Body of pancreas (tissue), 4 donors: ENCODE results near the gene TFB1M. TPM values are rescaled to one million over a fixed set of nuclear protein-coding genes. Genes with fewer than 3 reads are reported as not detected.

Experiments used
- ATAC-seq: fragments of 150-250 bp; one replicate; pipeline ENCODE4 v1.9.1; 2016
- DNase-seq, 4 donors: peaks; one replicate each; pipeline ENCODE4 v3.0.0-alpha.2; 2019
- H3K27ac ChIP-seq, 4 donors: fragments of 200-600 bp; sonication (generic); 1 replicate in 3 of 4; 2 replicates in 1 of 4; pipeline versions ENCODE4 v1.5.1 to v1.6.1; 2016 to 2019; ENCODE audit warnings: mild to moderate bottlenecking in 1 of 4, mixed read lengths in 1 of 4, moderate library complexity in 1 of 4
- H3K27me3 ChIP-seq, 2 donors: fragments of 200-600 bp; sonication (generic); one replicate each; pipeline ENCODE4 v1.6.0; 2016; ENCODE audit warnings: mild to moderate bottlenecking in 1 of 2
- H3K36me3 ChIP-seq, 2 donors: fragments of 200-600 bp; sonication (generic); replicated peaks in 1 of 2; 2 replicates each; pipeline ENCODE4 v1.5.1; 2016; ENCODE audit warnings: low read depth in 2 of 2; ENCODE audit not compliant: insufficient read depth in 1 of 2
- H3K4me1 ChIP-seq: fragments of 200-600 bp; sonication (generic); one replicate; pipeline ENCODE4 v1.6.0; 2016
- H3K4me3 ChIP-seq, 2 donors: fragments of 200-600 bp; sonication (generic); 1 replicate in 1 of 2; 2 replicates in 1 of 2; pipeline ENCODE4 v1.5.1; 2016 to 2019
- H3K9me3 ChIP-seq, 3 donors: fragments of 200-600 bp; sonication (generic); 1 replicate in 2 of 3; 2 replicates in 1 of 3; pipeline ENCODE4 v1.5.1; 2016
- POLR2A ChIP-seq, 3 donors: fragments of 450-650 bp; IDR thresholded peaks; one replicate each; pipeline ENCODE4 v1.6.1; 2016; ENCODE audit warnings: antibody characterized with exemption in 3 of 3, mild to moderate bottlenecking in 2 of 3
- WGBS, 2 donors: methylation state at CpG; one replicate each; pipeline ENCODE4 v1.1.5; 2017; 5-methylcytosine and 5-hydroxymethylcytosine counted together
- intact Hi-C: fragments of 100-400 bp; cut with DNase I; formaldehyde crosslinking; loops from one replicate; pipeline ENCODE4 v1.15.1; 2023
- total RNA-seq, 2 donors: library from RNA; depleted of rRNA; stranded (reverse); fragments of >200 nt; gene quantifications; one replicate each; pipeline ENCODE4 v1.1.0, GENCODE V29; 2016
- TF ChIP-seq, protein P1 (sequence below), 7 experiments: fragments of 450-650 bp in 4 of 7; fragments of 200-600 bp in 3 of 7; sonication (generic) in 3 of 7; IDR thresholded peaks; one replicate each; pipeline ENCODE4 v1.5.1; 2016 to 2019; ENCODE audit warnings: antibody characterized with exemption in 7 of 7

TFB1M gene
- total RNA-seq, 2 donors from 2014 or later, result 8.8 to 9.9 TPM

GRCh38 chr6:155351273-155352129 is 37.2 kb upstream of the TFB1M start:
- intact Hi-C loops, result no loop called here
- Histone ChIP-seq H3K27ac (no peak overlapping the region), H3K27me3 (no peaks in the 10 kb centered on the region), H3K9me3 (peaks cover 0 to 13% (median 0%) of the 10 kb centered on the region in 3 donors), H3K36me3 (no peaks in the 10 kb centered on the region), H3K4me1 (no peaks in the 10 kb centered on the region), H3K4me3 (no peak overlapping the region)
- DNase-seq (no peak), ATAC-seq (no peak)
- TF ChIP-seq, protein P1, sequence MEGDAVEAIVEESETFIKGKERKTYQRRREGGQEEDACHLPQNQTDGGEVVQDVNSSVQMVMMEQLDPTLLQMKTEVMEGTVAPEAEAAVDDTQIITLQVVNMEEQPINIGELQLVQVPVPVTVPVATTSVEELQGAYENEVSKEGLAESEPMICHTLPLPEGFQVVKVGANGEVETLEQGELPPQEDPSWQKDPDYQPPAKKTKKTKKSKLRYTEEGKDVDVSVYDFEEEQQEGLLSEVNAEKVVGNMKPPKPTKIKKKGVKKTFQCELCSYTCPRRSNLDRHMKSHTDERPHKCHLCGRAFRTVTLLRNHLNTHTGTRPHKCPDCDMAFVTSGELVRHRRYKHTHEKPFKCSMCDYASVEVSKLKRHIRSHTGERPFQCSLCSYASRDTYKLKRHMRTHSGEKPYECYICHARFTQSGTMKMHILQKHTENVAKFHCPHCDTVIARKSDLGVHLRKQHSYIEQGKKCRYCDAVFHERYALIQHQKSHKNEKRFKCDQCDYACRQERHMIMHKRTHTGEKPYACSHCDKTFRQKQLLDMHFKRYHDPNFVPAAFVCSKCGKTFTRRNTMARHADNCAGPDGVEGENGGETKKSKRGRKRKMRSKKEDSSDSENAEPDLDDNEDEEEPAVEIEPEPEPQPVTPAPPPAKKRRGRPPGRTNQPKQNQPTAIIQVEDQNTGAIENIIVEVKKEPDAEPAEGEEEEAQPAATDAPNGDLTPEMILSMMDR (IDR thresholded peaks at IDR 0.05), result no peak
- no peak for TF ChIP-seq POLR2A (IDR thresholded peaks at IDR 0.05)
- 74 to 75% methylated on average over 5 of the region's 5 CpGs for WGBS, 2 donors

GRCh38 chr6:155349956-155350355 is 35.7 kb upstream of the TFB1M start:
- intact Hi-C loops, result no loop called here
- ATAC-seq (no peak), DNase-seq (no peak)
- Histone ChIP-seq H3K36me3 (no peaks in the 10 kb centered on the region), H3K27me3 (no peaks in the 10 kb centered on the region), H3K4me1 (no peaks in the 10 kb centered on the region), H3K4me3 (no peak overlapping the region), H3K9me3 (peaks cover 0 to 13% (median 0%) of the 10 kb centered on the region in 3 donors), H3K27ac (no peak overlapping the region)
- WGBS, 2 donors, result 93 to 94% methylated on average over 5 to 6 of the region's 6 CpGs
- TF ChIP-seq, protein P1 (IDR thresholded peaks at IDR 0.05), result no peak
- TF ChIP-seq POLR2A (IDR thresholded peaks at IDR 0.05), result no peak

GRCh38 chr6:155349129-155349528 is 34.8 kb upstream of the TFB1M start:
- Histone ChIP-seq H3K4me3 (no peak overlapping the region), H3K36me3 (no peaks in the 10 kb centered on the region), H3K27me3 (no peaks in the 10 kb centered on the region), H3K27ac (no peak overlapping the region), H3K4me1 (no peaks in the 10 kb centered on the region), H3K9me3 (peaks cover 0 to 7% (median 0%) of the 10 kb centered on the region in 3 donors)
- DNase-seq, result no peak
- intact Hi-C loops, result no loop called here
- no peak for TF ChIP-seq POLR2A (IDR thresholded peaks at IDR 0.05)
- TF ChIP-seq, protein P1 (IDR thresholded peaks at IDR 0.05), result no peak
- WGBS, 2 donors, result 89 to 93% methylated on average over 2 of the region's 2 CpGs
- ATAC-seq, result no peak

DNA sequence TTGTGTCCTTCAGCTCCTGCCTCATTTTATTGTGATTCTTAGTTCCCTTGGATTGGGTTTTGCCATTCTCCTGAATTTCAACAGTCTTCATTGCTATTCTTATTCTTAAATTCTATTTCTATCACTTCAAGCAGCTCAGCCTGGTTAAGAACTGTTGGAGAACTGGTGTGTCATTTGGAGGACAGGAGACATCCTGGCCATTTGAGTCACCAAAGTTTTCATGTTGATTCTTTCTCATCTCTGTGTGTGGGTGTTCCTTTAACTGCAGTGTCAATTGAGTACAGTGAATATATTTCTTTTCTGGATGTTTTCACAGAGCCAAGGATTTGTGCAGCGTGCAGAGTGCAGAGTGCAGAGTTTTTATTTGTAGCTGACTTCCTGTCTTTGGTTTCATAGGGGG is 33.5 kb upstream of the TFB1M start:
- Histone ChIP-seq H3K27ac (no peak overlapping the region), H3K9me3 (no peaks in the 10 kb centered on the region), H3K4me1 (no peaks in the 10 kb centered on the region), H3K27me3 (no peaks in the 10 kb centered on the region), H3K4me3 (no peak overlapping the region), H3K36me3 (no peaks in the 10 kb centered on the region)
- DNase-seq (no peak), ATAC-seq (no peak)
- 79 to 81% methylated on average over 1 of the region's 1 CpG for WGBS, 2 donors
- TF ChIP-seq, protein P1 (IDR thresholded peaks at IDR 0.05), result no peak
- no peak for TF ChIP-seq POLR2A (IDR thresholded peaks at IDR 0.05)
- intact Hi-C loops, result no loop called here

DNA sequence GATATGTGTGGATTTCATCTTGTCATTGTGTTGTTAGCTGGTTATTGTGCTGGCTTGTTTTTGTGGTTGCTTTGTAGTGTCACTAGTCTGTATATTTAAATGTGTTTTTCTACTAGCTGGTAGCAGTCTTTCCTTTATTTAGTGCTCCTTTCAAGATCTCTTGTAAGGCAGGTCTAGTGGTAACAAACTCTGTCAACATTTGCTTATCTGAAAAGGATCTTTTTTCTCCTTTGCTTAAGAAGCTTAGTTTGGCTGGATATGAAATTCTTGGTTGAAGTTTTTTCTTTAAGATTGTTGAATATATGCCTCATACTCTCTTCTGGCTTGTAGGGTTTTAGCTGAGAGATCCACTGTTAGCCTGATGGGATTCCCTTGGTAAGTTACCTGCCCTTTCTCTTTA is 32.7 kb upstream of the TFB1M start:
- no peaks in the 10 kb centered on the region for H3K9me3 ChIP-seq
- intact Hi-C loops, result no loop called here
- H3K36me3 ChIP-seq, result no peaks in the 10 kb centered on the region
- H3K4me3 ChIP-seq, result no peak overlapping the region
- H3K4me1 ChIP-seq, result no peaks in the 10 kb centered on the region
- ATAC-seq (no peak), DNase-seq (no peak)
- H3K27ac ChIP-seq, result no peak overlapping the region
- no peaks in the 10 kb centered on the region for H3K27me3 ChIP-seq
- TF ChIP-seq, protein P1 (IDR thresholded peaks at IDR 0.05), result no peak
- TF ChIP-seq POLR2A (IDR thresholded peaks at IDR 0.05), result no peak
